Heart left ventricle (tissue), 16 donors: ENCODE data around the gene EXOC4. TPM values are rescaled to one million over a fixed set of nuclear protein-coding genes. Genes with fewer than 3 reads are reported as not detected.
A peak's percentile ranks its signal among the peaks of the same experiment; 100 is the strongest.

ENCODE experiments used
- ATAC-seq, 4 donors: fragments of 200-7000 bp; cut with Tn5 transposase; one replicate each; pipeline ENCODE4 v1.9.1; 2020 to 2022; ENCODE audit warnings: moderate library complexity in 4 of 4, mild to moderate bottlenecking in 3 of 4, moderate number of reproducible peaks in 1 of 4
- DNase-seq, 5 donors: peaks; one replicate each; pipeline ENCODE4 v3.0.0-alpha.2; 2020
- H3K27ac ChIP-seq, 12 donors: fragments of 200-600 bp; sonication (generic) in 4 of 12; one replicate each; pipeline versions ENCODE4 v1.5.0 to v1.8.0; 2016 to 2022; ENCODE audit warnings: mild to moderate bottlenecking in 2 of 12
- H3K27me3 ChIP-seq, 9 donors: fragments of 200-600 bp; sonication (generic) in 2 of 9; one replicate each; pipeline versions ENCODE4 v1.5.1 to v1.8.0; 2016 to 2022; ENCODE audit warnings: mild to moderate bottlenecking in 3 of 9
- H3K36me3 ChIP-seq, 9 donors: fragments of 200-600 bp; sonication (generic) in 2 of 9; one replicate each; pipeline versions ENCODE4 v1.5.0 to v1.8.0; 2018 to 2022; ENCODE audit warnings: mild to moderate bottlenecking in 2 of 9
- H3K4me1 ChIP-seq, 12 donors: fragments of 200-600 bp; sonication (generic) in 4 of 12; one replicate each; pipeline versions ENCODE4 v1.5.0 to v1.8.0; 2016 to 2022; ENCODE audit warnings: mild to moderate bottlenecking in 3 of 12
- H3K4me3 ChIP-seq, 12 donors: fragments of 200-600 bp; sonication (generic) in 4 of 12; one replicate each; pipeline versions ENCODE4 v1.5.0 to v1.8.0; 2017 to 2022; ENCODE audit warnings: mild to moderate bottlenecking in 9 of 12, moderate library complexity in 4 of 12
- H3K9me3 ChIP-seq, 12 donors: fragments of 200-600 bp; sonication (generic) in 4 of 12; one replicate each; pipeline versions ENCODE4 v1.5.0 to v1.8.0; 2016 to 2022; ENCODE audit warnings: mild to moderate bottlenecking in 1 of 12
- POLR2A ChIP-seq, 2 donors: fragments of 450-650 bp; IDR thresholded peaks; one replicate each; pipeline ENCODE4 v1.6.1; 2017; ENCODE audit warnings: antibody characterized with exemption in 2 of 2, mild to moderate bottlenecking in 2 of 2, moderate library complexity in 2 of 2
- WGBS, 4 donors: extraction: QIAGEN DNeasy Blood & Tissue Kit in 2 of 4; methylation state at CpG; one replicate each; pipeline versions ENCODE4 v1.1.5 to v1.1.7; 2013 to 2018; 5-methylcytosine and 5-hydroxymethylcytosine counted together
- intact Hi-C, 10 donors: fragments of 100-400 bp; cut with DNase I; formaldehyde crosslinking; loops; one replicate each; pipeline versions ENCODE4 v1.11.1 to v1.14.2; 2022
- polyA plus RNA-seq, 2 donors: library from polyadenylated mRNA; stranded (reverse); fragments of 200-250 nt; gene quantifications; one replicate each; pipeline ENCODE4 v1.2.3, GENCODE V29; 2013
- total RNA-seq, 9 donors: library from RNA; depleted of rRNA in 2 of 9; stranded (reverse); fragments of >200 nt in 2 of 9; fragmentation: NEBNext Ultra II Directional in 3 of 9; extraction: Animal tissue kit (Norgen Biotek cat#: 25700) in 3 of 9; gene quantifications; one replicate each; pipeline versions ENCODE4 v1.1.0 to v1.2.4, GENCODE V29; 2016 to 2023
- TF ChIP-seq, protein P1 (sequence below), 12 donors: fragments of 200-600 bp; sonication (generic) in 4 of 12; IDR thresholded peaks; one replicate each; pipeline versions ENCODE4 v1.5.0 to v1.8.0; 2018 to 2022; ENCODE audit warnings: antibody characterized with exemption in 12 of 12, mild to moderate bottlenecking in 5 of 12
- donor health status: ischemic (EF 13 %, LVEDD 7.1; RV severe dilation, severe dysfunction).
- donor health status: healthy with polysubstance abuse.
- donor health status: DM: no; HTN: yes; CAD: no.
- donor health status: DM: no; HTN: no; CAD: no.
- donor health status: ischemic (EF 25% LVEDD 6.9; RV normal size, moderate dysfunction).
- donor health status: ischemic (EF 25% LVEDD 5.7; RV mildly dilated, moderate dysfunction).
- donor health status: healthy.
- donor health status: DM: yes; HTN: yes; CAD: no.
- donor health status: ischemic (EF 35%, LVEDD 5.7; RV mildly dilated, moderate dysfunction).
- donor health status: nonischemic (EF 11% LVEDD 7.7; RV severe dilation, severe dysfunction).
- donor health status: DM: yes; HTN: yes; CAD: no.
- donor health status: PGD.
- donor health status: ischemic (EF 29% LVEDD 5.4; RV normal size, mild dysfunction).
- donor health status: nonischemic (EF 23%, LVEDD 6.1; RV moderate dilation, normal function).

EXOC4 gene
- total and polyA plus RNA-seq, 11 donors: 8.8 to 61.2 (median 33.8) TPM

DNA sequence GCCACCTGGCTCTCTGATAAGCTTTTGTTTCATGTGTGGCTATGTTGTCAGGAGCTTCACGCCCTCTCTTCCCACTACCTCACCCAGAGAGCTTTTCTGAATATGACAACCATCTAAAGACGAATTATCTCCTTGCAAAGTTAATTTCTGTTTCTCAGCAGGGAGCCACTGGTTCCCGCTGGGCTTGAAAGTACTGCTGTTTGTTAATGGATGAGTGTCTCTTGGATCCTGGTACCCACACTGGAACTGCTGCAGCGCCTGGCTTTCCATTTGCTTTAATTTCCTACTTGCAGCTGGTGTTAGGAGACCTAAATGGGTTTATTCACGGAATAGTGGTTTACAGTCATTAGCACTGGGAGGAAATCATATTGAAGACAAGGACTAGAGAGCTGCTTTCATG is 606.4 kb downstream of the EXOC4 start:
- Histone ChIP-seq H3K27ac (no peak overlapping the region), H3K27me3 (no peaks in the 10 kb centered on the region), H3K36me3 (no peaks in the 10 kb centered on the region), H3K4me1 (peaks cover 0 to 19% (median 4%) of the 10 kb centered on the region in 12 donors), H3K4me3 (no peak overlapping the region), H3K9me3 (no peaks in the 10 kb centered on the region)
- ATAC-seq (no peak), DNase-seq (no peak)
- 95 to 98% (median 96%) methylated on average over 5 of the region's 5 CpGs for WGBS, 4 donors
- TF ChIP-seq POLR2A (IDR thresholded peaks at IDR 0.05): no peak
- TF ChIP-seq, protein P1, sequence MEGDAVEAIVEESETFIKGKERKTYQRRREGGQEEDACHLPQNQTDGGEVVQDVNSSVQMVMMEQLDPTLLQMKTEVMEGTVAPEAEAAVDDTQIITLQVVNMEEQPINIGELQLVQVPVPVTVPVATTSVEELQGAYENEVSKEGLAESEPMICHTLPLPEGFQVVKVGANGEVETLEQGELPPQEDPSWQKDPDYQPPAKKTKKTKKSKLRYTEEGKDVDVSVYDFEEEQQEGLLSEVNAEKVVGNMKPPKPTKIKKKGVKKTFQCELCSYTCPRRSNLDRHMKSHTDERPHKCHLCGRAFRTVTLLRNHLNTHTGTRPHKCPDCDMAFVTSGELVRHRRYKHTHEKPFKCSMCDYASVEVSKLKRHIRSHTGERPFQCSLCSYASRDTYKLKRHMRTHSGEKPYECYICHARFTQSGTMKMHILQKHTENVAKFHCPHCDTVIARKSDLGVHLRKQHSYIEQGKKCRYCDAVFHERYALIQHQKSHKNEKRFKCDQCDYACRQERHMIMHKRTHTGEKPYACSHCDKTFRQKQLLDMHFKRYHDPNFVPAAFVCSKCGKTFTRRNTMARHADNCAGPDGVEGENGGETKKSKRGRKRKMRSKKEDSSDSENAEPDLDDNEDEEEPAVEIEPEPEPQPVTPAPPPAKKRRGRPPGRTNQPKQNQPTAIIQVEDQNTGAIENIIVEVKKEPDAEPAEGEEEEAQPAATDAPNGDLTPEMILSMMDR (IDR thresholded peaks at IDR 0.05): no peak
- intact Hi-C loops: no loop called here

GRCh38 chr7:133859871-133860450 is 607.1 kb downstream of the EXOC4 start:
- 69 to 80% (median 71%) methylated on average over 6 of the region's 6 CpGs for WGBS, 4 donors
- Histone ChIP-seq H3K9me3 (no peaks in the 10 kb centered on the region), H3K36me3 (no peaks in the 10 kb centered on the region), H3K4me1 (peaks cover 0 to 19% (median 3%) of the 10 kb centered on the region in 12 donors), H3K4me3 (no peak overlapping the region), H3K27me3 (no peaks in the 10 kb centered on the region), H3K27ac (no peak overlapping the region)
- TF ChIP-seq POLR2A (IDR thresholded peaks at IDR 0.05): no peak
- TF ChIP-seq, protein P1 (IDR thresholded peaks at IDR 0.05): no peak
- ATAC-seq (peak in 1 of 4 donors; percentile 20), DNase-seq (no peak)
- intact Hi-C loops: no loop called here

- DNase-seq: no peak
- Histone ChIP-seq H3K4me1 (peaks cover 0 to 19% (median 3%) of the 10 kb centered on the region in 12 donors), H3K27me3 (no peaks in the 10 kb centered on the region), H3K27ac (no peak overlapping the region), H3K36me3 (no peaks in the 10 kb centered on the region), H3K9me3 (no peaks in the 10 kb centered on the region), H3K4me3 (no peak overlapping the region)
- intact Hi-C loops: no loop called here
- ATAC-seq: no peak
- TF ChIP-seq, protein P1 (IDR thresholded peaks at IDR 0.05): no peak
- TF ChIP-seq POLR2A (IDR thresholded peaks at IDR 0.05): no peak
- 81 to 92% (median 89%) methylated on average over 1 of the region's 1 CpG for WGBS, 4 donors
Observed at GRCh38 chr7:133860628-133861335, 607.9 kb downstream of the EXOC4 start.

- no peak overlapping the region for H3K27ac ChIP-seq
- no peaks in the 10 kb centered on the region for H3K27me3 ChIP-seq
- intact Hi-C loops: no loop called here
- no peaks in the 10 kb centered on the region for H3K9me3 ChIP-seq
- WGBS, 4 donors: 95 to 97% (median 96%) methylated on average over 4 of the region's 4 CpGs
- H3K4me3 ChIP-seq: no peak overlapping the region
- H3K36me3 ChIP-seq: no peaks in the 10 kb centered on the region
- ATAC-seq: no peak
- TF ChIP-seq, protein P1 (IDR thresholded peaks at IDR 0.05): no peak
- TF ChIP-seq POLR2A (IDR thresholded peaks at IDR 0.05): no peak
- H3K4me1 ChIP-seq: peaks cover 0 to 19% (median 3%) of the 10 kb centered on the region in 12 donors
- no peak for DNase-seq
Observed at GRCh38 chr7:133861876-133862275, 609.0 kb downstream of the EXOC4 start.
